ENCODE measurements around the gene SLIT3. TPM values are rescaled to one million over a fixed set of nuclear protein-coding genes. Genes with fewer than 3 reads are reported as not detected.

The SLIT3 gene
- total RNA-seq, 4 donors from 2014 or later: 46.3 to 89.0 (median 68.0) TPM

DNA sequence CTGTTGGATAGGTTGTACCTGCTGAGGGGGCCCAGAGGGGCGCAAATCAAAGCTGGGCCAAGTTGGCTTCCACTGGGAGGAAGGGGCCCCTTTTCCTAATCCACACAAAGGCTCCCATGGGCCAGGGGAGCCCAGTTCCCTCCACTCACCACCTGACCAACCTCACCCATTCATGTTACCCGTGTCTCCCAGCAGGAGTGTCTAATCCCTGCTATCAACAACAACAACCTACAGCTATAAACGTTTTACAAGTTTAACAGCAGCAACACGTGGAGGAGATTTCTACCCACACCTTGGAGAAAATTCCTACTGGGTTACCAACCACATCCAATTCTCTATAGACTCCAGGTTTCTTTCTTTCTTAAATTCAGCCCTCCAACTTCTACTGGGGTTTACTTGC lies 216.2 kb downstream of the SLIT3 start:
- DNase-seq (ENCODE audit: low spot score) (no peak), ATAC-seq (ENCODE audit: low FRiP score) (no peak)
- TF ChIP-seq, protein P1, sequence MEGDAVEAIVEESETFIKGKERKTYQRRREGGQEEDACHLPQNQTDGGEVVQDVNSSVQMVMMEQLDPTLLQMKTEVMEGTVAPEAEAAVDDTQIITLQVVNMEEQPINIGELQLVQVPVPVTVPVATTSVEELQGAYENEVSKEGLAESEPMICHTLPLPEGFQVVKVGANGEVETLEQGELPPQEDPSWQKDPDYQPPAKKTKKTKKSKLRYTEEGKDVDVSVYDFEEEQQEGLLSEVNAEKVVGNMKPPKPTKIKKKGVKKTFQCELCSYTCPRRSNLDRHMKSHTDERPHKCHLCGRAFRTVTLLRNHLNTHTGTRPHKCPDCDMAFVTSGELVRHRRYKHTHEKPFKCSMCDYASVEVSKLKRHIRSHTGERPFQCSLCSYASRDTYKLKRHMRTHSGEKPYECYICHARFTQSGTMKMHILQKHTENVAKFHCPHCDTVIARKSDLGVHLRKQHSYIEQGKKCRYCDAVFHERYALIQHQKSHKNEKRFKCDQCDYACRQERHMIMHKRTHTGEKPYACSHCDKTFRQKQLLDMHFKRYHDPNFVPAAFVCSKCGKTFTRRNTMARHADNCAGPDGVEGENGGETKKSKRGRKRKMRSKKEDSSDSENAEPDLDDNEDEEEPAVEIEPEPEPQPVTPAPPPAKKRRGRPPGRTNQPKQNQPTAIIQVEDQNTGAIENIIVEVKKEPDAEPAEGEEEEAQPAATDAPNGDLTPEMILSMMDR (IDR thresholded peaks at IDR 0.05): no peak

DNA sequence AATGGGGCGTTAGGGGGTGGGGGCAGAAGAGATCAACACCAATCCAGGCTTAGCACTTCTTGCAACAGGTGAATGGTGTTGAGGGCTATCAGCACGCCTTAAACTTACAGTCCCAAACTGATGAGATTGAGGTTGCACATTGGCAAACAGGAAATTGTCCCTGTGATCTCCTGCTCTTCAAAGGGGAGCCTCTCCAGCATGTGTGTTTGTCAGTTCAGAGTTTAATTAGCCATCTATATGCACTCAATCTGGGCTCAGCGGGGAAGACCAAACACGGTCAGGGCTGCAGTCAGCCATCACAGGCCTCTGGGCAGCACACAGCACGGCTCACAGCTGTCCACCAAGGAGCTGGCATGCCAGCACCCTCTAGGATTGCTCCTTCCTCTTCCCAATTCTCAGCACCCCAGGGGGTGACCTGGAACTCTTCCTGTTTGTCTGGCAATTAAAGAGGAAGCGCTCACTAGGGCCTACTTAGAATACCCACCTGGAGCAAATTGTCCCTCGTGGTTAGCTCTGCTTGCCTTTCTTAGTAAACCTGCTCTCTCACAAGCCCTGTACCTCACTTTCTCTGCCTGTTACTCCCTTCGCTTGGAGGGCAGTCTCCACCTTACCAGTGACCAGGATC lies 217.4 kb downstream of the SLIT3 start:
- TF ChIP-seq, protein P1 (IDR thresholded peaks at IDR 0.05): no peak
- ATAC-seq (ENCODE audit: low FRiP score) (no peak), DNase-seq (ENCODE audit: low spot score) (no peak)

DNA sequence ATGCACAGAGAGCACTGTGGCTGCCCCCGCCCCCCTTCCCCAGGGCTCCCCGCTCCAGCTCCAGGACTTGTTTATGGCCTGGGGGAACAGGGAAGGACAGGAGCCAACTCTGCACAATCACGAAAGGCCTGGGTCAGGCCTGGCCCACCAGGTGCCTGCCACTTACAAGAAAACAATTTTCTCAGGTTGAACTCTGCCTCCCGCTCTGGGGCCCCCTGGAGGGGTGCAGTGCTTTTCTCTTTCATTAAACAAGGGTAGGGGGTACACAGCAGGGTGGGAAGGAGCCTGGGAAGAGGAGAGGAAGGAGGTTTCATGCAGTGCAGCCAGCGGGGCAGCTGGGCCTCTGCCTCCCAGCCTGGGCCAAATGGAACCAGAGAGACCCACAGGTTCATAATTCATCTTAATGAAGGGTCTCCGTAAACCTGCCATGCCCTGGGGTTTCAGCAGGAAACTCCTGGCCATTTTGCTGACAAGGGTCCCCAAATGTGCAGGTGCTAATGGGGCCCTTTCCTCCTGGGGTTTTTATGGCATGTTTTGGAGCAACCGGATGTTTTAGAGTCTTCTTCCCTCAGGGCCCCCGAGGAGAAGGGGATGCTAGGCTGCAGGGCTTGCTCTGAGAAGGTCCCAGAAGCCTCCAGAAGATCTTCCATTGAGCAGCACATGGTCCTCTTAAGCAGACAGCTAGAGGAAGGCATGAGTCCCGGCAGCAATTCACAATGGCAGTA lies 219.8 kb downstream of the SLIT3 start:
- DNase-seq (ENCODE audit: low spot score) (no peak), ATAC-seq (ENCODE audit: low FRiP score) (no peak)
- TF ChIP-seq, protein P1 (IDR thresholded peaks at IDR 0.05): no peak

DNA sequence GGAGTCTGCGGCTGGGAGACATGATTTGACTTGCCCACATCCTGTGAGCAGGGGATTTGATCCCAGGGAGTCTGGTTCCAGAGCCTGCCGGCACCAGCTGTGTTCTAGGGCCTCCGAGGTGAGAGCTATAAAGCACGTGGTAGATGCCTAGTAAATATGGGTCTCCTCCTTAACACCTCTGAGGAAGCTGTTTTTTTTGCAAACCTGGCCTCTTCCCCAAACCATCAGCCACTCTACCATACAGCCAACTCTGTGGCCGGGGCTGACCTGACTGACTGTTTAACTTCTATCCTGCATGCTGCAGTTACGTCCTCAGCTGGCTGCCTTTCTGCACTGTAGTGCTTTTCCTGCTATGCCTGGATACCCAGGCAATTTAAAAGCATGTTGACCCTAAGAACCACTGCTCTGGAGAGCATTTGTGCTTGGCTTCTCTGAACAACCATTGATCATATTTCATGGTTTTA lies 220.5 kb downstream of the SLIT3 start:
- TF ChIP-seq, protein P1 (IDR thresholded peaks at IDR 0.05): no peak
- DNase-seq (ENCODE audit: low spot score): no peak
- ATAC-seq (ENCODE audit: low FRiP score): no peak

DNA sequence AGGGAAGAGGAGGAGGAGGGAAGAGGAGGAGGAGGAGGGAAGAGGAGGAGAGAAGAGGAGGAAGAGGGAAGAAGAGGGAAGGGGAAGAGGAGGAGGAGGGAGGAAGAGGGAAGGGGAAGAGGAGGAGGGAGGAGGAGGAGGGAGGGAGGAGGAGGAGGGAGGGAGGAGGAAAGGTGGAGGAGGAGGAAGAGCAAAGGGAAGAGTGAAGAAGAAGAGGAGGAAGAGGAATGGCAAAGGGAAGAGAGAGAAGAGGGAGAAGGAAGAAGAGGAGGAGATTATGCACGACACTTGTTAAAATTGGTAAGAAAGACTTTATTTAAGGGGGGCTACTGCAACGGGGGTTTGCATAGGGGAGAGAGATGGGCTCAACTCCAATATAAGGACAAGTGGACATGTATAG lies 221.2 kb downstream of the SLIT3 start:
- TF ChIP-seq, protein P1 (IDR thresholded peaks at IDR 0.05): no peak
- DNase-seq (ENCODE audit: low spot score) (no peak), ATAC-seq (ENCODE audit: low FRiP score) (no peak)

DNA sequence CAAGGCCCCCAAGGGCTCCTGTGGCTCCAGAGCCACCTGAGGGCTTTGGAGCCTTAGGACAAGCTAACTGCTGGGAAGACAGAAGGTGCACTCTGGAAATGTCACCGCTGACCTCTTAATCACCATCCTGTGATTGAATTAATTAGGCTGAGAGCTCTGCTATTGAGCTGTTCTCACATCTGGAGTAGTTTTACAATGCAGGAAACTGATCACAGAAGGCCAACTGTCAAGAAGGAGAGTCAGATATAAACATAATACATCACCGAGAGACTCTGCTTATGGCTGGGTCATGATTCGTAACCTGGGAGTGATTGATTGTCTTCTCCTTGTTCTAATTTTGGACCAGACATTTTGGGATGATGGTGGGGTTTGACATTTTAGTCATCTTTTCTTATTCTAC lies 226.1 kb downstream of the SLIT3 start:
- ATAC-seq (ENCODE audit: low FRiP score): no peak
- TF ChIP-seq, protein P1 (IDR thresholded peaks at IDR 0.05): no peak
- no peak for DNase-seq (ENCODE audit: low spot score)

DNA sequence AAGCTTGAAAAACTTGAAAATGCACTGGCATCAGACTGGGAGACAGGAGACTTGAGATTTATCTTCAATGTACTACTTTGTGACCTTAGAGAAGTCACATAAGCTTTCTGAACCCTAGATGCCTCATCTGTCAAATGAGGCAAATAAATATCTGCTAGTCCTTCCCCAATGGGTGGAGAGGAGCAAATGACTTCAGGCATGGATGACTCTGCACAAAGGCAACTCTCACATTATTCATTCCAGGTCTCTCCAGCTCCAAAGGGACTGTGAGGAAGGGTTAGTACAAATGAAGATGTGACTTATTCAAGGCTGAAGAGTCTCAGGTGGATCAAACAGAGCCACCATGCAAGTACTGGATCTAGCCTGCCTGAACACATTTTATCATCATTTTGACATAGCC lies 228.7 kb downstream of the SLIT3 start:
- no peak for ATAC-seq (ENCODE audit: low FRiP score)
- TF ChIP-seq, protein P1 (IDR thresholded peaks at IDR 0.05): no peak
- DNase-seq (ENCODE audit: low spot score): no peak

Data from omental fat pad (tissue), 4 donors.